Neural cell (in vitro differentiated cells): Measurements from ENCODE around the gene PBX3.

ENCODE experiments used
- CTCF ChIP-seq: fragments of 450-650 bp; IDR thresholded peaks from 2 replicates; pipeline ENCODE4 v1.5.1; 2014; ENCODE audit warnings: antibody characterized with exemption, mild to moderate bottlenecking, moderate library complexity; ENCODE audit not compliant: poor library complexity, severe bottlenecking
- POLR2AphosphoS5 ChIP-seq: IDR thresholded peaks from 2 replicates; pipeline ENCODE4 v1.6.1; 2012
- TAF1 ChIP-seq: IDR thresholded peaks from 2 replicates; pipeline ENCODE4 v1.6.1; 2012; ENCODE audit warnings: low read depth
- TF ChIP-seq, protein P1 (sequence below): IDR thresholded peaks from 2 replicates; pipeline ENCODE4 v1.6.1; 2012; ENCODE audit warnings: borderline replicate concordance

GRCh38 chr9:125887172-125887571 lies 140.0 kb downstream of the PBX3 start:
- TF ChIP-seq CTCF, result no peak
- no peak for TF ChIP-seq POLR2AphosphoS5
- TF ChIP-seq, protein P1, sequence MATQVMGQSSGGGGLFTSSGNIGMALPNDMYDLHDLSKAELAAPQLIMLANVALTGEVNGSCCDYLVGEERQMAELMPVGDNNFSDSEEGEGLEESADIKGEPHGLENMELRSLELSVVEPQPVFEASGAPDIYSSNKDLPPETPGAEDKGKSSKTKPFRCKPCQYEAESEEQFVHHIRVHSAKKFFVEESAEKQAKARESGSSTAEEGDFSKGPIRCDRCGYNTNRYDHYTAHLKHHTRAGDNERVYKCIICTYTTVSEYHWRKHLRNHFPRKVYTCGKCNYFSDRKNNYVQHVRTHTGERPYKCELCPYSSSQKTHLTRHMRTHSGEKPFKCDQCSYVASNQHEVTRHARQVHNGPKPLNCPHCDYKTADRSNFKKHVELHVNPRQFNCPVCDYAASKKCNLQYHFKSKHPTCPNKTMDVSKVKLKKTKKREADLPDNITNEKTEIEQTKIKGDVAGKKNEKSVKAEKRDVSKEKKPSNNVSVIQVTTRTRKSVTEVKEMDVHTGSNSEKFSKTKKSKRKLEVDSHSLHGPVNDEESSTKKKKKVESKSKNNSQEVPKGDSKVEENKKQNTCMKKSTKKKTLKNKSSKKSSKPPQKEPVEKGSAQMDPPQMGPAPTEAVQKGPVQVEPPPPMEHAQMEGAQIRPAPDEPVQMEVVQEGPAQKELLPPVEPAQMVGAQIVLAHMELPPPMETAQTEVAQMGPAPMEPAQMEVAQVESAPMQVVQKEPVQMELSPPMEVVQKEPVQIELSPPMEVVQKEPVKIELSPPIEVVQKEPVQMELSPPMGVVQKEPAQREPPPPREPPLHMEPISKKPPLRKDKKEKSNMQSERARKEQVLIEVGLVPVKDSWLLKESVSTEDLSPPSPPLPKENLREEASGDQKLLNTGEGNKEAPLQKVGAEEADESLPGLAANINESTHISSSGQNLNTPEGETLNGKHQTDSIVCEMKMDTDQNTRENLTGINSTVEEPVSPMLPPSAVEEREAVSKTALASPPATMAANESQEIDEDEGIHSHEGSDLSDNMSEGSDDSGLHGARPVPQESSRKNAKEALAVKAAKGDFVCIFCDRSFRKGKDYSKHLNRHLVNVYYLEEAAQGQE, result no peak
- TF ChIP-seq TAF1, result no peak
